ENCODE data around the gene C14orf93.
A peak's percentile ranks its signal among the peaks of the same experiment; 100 is the strongest.

The C14orf93 gene

GRCh38 chr14:23009939-23010726 is at the start of gene C14orf93:
Gene C14orf93 (minus strand): TSS chr14:23010143. CDS start chr14:22999023, 11,120 bp downstream.
- DNase-seq = peak; percentile 93

GRCh38 chr14:23058654-23059504 is 48.9 kb upstream of the C14orf93 start:
- peak; percentile 57 for DNase-seq

GRCh38 chr14:23057757-23058653 is 48.1 kb upstream of the C14orf93 start:
- DNase-seq = peak; percentile 95

- peak; percentile 90 for DNase-seq
These were observed 47.2 kb upstream of the C14orf93 start, which contains the start of gene CDH24 for GRCh38 chr14:23056956-23057756. Gene CDH24 (minus strand): TSS chr14:23057520. CDS start chr14:23055733, 1,787 bp downstream.

- DNase-seq = peak; percentile 89
These were observed 46.4 kb upstream of the C14orf93 start for GRCh38 chr14:23056145-23056955.

- no peak for DNase-seq
These were observed 45.7 kb upstream of the C14orf93 start for GRCh38 chr14:23055621-23056144.

GRCh38 chr14:23055147-23055550 is 45.2 kb upstream of the C14orf93 start:
- DNase-seq = no peak

GRCh38 chr14:23054000-23054811 is 44.3 kb upstream of the C14orf93 start:
- DNase-seq = peak; percentile 70

- no peak for DNase-seq
These were observed 43.5 kb upstream of the C14orf93 start for GRCh38 chr14:23053426-23053825.

GRCh38 chr14:23052671-23053070 is 42.7 kb upstream of the C14orf93 start:
- no peak for DNase-seq

- no peak for DNase-seq
These were observed 42.3 kb upstream of the C14orf93 start for GRCh38 chr14:23052182-23052623.

- no peak for DNase-seq
These were observed 41.5 kb upstream of the C14orf93 start for GRCh38 chr14:23051141-23052057.

- DNase-seq = no peak
These were observed 39.1 kb upstream of the C14orf93 start for GRCh38 chr14:23049011-23049410.

GRCh38 chr14:23047751-23048693 is 38.1 kb upstream of the C14orf93 start:
- DNase-seq = no peak

GRCh38 chr14:23047034-23047634 is 37.2 kb upstream of the C14orf93 start:
- DNase-seq = no peak

GRCh38 chr14:23045419-23046357 is 35.7 kb upstream of the C14orf93 start:
- DNase-seq = no peak
